RPMI8226 (cell line): Measurements from ENCODE around the gene SNAP23.
"Not testable (repeated sequence)": the region's sequence is repeated elsewhere in the genome, so short reads cannot be mapped to it uniquely, and the experiment has no call there.

Source experiments
- DNase-seq: peaks from one replicate; pipeline ENCODE4 v3.0.0-alpha.2; 2015

Gene SNAP23

DNA sequence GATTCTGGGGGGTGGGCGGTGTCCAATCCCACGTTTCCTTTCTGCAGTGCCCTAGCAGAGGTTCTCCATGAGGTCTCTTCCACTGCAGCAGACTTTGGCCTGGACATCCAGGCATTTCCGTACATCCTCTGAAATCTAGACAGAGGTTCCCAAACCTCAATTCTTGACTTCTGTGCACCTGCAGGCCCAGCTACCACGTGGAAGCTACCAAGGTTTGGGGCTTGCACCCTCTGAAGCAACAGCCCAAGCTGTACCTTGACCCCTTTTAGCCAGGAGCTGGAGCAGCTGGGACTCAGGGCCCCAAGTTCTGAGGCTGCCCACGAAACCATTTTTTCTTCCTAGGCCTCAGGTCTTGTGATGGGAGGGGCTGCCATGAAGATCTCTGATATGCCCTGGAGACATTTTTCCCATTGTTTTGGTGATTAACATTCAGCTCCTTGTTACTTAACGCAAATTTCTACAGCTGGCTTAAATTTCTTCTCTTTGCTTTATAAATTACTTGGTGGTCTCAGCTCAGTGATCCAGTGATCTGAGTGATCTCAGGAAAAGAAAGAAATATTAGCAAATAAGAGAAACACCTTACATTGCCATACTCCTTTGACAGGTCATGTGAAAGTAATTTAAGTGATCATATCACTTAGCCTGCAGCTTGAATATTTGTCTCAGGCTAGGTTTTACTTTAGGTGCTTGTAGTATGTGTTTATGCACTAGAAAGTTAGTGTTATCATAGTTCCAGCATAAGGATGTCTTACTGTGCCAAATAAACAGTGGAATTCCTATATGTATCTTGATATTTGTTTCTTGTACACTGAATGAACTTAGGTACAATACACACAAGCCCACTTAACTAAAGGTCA lies 3.0 kb downstream of the SNAP23 start:
- DNase-seq, result no peak

DNA sequence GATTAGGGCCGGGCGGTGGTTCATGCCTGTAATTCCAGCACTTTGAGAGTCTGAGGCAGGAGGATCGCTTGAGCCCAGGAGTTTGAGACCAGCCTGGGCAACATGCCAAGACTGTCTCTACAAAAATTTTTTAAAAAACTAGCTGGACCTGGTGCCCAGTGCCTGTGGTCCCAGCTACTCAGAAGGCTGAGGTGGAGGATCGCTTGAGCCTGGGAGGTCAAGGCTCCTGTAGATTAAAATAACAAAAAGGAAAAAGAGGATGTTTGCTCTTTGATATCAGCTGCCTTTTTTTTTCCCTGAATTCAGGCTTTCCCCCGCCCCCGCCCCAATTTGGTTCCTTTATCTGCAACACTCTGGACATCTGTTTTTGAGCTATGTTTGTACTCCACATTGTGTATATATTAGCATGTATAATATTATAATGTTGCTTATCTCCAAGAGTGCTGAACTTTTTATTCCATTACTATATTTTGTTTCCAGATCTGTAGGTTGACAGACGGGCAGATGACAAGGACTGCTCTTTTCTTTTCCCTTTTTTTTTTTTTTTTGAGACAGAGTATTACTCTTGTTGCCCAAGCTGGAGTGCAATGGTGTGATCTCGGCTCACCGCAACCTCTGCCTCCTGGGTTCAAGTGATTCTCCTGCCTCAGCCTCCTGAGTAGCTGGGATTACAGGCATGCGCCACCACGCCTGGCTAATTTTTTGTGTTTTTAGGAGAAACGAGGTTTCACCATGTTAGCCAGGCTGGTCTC lies 4.6 kb downstream of the SNAP23 start:
- no peak for DNase-seq

DNA sequence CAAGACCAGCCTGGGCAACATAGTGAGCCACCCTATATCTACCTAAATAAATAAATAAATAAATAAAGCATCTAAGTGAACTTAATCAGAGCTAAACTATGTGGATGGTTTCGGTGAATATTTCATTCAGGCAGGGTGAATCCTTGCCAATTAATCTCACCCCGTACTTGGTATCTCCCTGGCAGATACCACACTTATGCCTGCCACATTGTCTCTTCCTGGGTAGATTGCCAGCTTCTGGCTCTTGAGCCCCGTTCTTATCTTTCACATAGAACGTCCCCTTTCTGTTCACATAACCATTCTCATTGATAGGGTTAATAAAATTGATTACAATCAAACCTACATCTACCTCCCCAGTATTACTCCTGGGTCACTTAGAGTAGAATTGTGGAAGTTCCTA lies 7.0 kb downstream of the SNAP23 start:
- DNase-seq, result no peak

DNA sequence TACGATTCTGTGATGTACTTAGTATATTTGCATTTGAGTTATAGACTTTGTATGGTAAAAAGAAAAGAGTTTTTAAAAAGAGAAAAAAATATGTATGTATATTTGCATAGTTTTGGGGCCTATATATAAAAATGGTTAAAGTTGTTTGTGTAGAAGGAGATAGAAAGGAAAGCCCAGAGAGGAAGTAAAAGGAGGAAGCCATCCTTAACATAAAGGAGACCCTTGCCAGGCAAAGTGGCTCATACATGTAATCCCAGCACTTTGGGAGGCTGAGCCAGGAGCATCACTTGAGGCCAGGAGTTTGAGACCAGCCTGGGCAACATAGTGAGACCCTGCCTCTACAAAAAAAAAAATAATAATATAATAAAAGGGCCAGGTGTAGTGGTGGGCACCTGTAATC lies 8.4 kb downstream of the SNAP23 start:
- no peak for DNase-seq

DNA sequence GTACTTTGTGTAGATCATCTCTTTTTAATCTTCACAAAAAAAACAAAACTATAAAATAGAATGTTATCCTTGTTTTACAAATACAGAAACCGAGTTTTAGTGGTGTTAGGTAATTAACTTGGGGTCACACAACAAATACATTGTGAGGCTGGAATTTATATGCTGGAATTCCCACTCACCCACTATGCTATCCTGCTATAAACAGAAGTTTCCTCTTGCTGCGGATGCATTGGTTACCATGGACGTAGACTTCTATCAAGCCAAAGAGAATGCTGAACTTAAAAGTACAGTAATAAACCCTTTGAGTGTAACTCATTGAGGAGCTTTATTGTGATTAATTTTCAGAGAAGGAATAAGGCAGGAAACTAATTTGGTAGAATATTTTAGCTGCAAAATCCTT lies 9.2 kb downstream of the SNAP23 start:
- no peak for DNase-seq

DNA sequence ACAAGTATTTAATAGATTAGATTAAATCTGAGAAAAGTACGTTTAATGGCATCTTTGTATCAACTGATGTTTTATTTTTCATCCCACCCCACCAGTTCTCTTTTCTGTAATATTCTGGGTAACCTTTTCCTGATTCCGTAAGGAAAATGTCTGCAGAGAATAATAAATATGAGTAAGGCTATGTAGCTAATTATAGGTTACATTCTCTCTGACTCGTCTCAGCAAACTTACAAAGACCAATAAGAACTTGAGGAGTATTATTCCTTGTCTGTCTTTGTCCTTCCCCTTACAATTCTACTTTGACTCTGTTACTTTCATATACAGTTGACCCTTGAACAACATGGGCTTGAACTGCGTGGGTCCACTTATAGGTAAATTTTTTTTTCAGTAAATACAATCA lies 12.1 kb downstream of the SNAP23 start:
- DNase-seq, result no peak

DNA sequence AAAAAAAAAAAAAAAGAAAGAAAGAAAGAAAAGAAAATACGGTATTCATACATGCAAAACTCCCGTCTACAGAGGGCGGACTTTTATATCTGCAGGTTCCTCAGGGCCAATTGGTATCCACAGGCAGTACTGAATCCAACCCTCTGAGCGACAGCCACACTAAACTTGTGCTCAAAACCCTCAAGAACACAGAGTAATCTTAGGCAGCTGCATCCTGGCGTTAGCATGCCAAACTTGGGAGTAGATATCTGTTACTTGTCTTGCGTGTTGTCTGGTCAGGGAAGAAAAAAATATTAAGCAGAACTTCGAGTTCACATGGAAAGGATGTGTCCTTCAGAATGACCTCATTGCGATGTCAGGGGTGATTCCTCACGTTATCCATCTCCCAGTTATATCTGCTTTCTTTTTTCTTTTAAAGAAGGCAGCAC lies 12.8 kb downstream of the SNAP23 start:
- DNase-seq, result no peak

DNA sequence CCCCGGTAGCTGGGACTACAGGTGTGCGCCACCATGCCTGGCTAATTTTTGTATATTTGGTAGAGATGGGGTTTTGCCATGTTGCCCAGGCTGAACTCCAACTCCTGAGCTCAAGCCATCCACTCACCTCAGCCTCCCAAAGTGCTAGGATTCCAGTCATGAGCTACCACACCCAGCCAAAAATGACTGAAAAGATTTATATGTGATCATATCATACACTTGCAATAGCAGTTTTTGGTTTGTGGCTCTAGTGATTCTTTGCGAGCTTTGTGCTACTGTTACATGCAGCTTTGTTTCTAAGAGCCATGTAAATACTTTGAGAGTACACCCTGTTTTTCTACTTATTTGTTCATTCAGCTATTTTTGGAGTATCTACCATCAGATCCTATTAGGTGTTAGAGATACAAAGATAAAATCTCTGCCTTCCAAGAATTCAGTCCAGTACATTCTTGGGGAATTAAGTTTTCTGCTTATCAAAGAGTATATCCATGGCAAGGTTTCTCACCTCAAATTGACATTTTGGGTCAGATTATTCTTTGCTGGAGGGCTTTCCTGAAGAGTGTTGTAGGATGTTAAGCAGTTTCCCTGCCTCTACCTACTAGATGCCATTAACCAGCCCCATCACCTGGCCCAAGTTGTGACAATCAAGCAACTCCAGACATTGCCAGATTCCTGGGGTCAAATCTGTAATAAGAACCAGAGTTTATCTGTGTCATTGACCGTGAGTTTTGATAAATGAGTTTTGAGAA lies 15.0 kb downstream of the SNAP23 start:
- no peak for DNase-seq

DNA sequence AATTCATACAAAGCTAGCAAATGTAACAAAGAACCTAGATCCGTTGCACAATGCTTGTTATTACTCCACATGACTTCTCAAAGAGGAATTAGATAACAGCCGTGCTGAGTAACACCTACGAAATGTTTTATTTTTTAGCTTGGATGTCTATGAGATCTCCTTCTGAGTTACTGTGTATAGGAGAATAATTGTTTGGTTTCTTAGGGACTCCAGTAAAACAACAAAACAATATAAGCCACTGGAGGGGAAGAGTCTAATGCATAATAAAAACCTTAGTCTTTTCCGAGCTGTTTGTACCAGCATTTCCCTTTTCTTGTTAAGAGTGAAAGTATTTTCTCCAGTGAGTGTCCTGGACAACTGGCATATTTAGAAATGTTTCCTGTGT lies 15.6 kb downstream of the SNAP23 start:
- DNase-seq, result no peak

DNA sequence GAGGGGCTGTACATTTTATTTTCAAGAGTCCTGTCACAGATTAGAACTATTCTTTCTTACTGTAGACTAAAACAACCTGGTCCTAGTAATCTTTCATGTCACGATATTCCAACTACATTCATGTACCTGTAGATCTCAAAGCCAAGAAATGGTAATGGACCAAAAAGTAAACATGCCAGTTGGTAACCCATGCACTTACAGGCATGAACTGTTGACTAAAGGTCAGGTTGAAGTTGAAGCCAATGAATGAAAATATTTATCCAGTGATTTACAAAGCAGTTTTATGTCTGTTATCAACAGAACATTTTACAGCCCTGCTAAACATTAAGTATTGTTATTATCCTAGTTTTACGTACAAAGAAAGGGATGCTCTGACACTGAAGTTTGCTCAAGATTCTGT lies 27.9 kb downstream of the SNAP23 start:
- no peak for DNase-seq

DNA sequence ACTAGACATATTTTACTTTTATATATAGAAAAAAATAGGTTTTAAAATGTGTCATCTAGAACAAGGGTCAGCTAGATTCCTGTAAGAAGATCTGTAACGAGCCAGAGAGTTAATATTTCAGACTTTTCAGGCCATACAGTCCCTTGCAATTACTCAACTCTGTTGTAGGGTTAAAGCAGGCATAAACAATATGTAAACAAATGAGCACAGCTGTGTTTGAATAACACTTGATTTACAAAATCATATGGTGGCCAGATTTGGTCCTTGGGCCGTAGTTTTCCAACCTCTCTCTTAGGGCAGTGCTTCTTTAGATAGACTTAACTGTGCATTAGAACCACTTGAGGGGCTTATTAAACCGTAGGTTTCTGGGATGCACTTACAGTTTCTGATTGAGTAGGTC lies 33.5 kb downstream of the SNAP23 start:
- DNase-seq, result no peak

DNA sequence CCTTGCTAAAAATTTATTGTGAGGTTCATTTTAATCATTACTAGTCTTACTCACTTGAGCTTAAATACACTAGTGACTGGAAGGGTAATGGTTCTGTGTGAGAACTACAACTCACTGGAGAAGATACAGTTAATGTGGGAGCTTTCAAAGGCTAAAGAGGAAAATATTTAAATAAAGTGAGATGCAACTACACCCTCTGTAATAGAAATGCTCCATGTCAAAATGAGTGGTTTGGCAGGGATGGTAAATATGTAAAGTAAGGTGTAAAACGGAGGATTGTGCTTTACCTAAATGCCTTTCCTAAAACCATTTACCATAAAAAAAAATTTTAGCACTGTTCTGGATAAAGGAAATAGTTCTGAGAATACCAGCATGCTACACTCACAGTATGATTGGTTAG lies 37.8 kb downstream of the SNAP23 start:
- DNase-seq, result no peak

DNA sequence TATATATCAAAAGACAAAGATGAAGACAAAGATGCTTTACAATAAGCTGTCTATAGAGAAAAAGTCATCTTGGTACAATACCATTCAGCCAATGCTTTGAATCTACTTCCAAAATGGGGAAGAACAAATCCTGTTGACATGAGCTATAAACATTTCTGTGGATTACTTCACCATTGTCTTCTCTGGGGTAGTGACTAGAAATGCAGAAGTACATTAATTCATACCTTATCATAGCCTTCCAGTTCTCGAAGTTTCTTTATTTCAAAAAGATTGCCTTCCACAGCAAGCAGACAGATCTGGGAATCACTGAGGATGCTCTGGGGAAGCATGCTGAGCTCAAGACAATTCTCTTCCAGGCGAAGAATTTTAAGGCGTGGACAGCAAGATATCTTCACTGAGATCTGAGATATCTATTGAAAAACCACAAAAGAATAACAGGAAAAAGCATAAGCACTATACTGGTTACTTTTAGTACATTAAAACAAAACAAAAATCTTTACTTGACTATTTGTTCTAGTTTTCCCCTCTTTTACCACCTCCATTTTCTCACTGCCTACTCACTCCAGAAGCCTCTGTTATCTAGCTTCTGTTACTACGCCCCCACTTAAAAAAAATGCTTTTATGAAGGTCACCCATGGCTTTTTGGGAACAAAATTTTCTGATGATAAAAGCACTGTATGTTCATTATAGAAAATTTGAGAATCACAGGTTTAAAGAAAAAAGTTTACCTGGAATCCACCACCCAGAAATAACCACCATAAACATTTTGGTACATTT lies 49.6 kb downstream of the SNAP23 start:
- DNase-seq, result no peak

DNA sequence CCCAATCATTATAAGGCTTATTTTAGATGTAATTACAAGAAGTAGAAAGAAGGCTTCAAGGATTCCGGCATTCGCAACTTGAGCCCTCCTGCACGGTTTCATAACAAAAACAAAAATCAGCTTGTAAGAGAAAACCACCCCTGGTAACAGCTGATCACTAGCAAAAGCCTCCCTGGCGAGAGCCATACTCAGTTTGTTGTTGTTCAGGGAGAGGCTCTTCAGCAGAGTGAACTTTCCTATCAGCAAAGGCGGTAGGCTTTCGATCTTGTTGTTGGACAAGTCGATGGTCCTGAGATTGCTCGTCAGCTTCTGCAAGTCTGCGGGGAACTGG lies 52.4 kb downstream of the SNAP23 start:
- no peak for DNase-seq

DNA sequence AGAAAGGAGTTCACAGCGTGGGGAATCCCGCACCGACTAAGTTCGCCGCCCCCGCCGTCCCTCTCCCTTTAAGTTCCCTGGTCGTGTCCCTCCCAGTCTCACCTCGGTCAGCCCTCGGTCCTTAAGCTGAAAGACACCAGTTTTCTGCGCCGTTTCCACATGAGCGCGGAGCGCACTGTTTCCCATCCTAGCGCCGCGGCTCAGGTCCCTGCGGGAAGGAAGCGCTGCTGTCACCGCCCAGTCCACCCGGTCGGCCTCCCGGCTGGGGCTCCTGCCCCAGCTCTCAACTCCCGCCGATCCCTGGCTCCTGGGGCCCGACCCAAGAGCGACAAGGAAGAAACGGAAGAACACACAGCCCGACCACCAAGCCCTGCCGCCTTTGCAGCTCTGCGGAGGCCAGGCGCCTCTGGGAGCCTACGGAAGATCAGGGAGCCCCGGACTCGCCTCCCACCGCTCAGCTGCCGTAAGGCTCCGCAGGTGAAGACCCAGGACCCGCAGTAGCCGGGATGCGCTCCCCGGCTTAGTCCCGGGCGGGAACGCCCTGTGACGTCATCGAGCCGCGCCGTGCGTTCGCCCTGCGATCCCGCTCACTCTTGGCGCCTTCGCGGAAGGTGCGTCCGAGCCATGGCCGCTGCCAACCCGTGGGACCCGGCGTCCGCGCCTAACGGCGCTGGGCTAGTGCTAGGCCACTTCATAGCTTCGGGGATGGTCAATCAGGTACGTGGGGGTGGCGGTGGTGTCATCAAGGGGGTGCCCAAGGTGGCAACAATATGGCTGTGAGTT lies 53.0 kb downstream of the SNAP23 start, which contains the start of the genes HAUS2 and LRRC57:
TSS of gene HAUS2 (plus strand) at position 590 of the 783 bp plus-strand sequence. CDS start at position 625, 35 bp downstream.
TSS of gene LRRC57 (minus strand) at position 545 of the 783 bp plus-strand sequence. CDS start at position 186, 359 bp downstream.
- peak; percentile 90 for DNase-seq

DNA sequence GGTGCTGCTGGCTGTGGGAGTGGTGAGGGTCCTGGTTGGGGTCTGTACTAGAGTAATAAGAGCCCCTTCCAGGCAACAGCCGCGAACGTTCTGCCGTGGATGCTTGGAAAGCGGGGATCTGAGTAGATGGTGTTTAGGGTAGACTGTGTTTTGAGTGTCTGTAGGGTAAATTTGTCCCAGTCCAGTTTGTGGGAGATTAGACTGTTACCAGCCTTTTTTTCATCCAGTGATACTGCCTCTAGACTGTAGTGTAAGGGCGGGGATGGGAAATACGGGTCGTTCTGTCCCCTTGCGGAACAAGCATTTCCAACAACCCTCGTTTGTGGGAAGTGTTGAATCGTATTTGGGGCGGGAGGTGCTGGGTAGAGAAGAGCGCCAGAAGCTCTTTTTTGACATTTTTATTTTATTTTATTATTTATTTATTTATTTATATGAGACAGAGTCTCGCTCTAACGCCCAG lies 53.6 kb downstream of the SNAP23 start:
- peak; percentile 34 for DNase-seq

DNA sequence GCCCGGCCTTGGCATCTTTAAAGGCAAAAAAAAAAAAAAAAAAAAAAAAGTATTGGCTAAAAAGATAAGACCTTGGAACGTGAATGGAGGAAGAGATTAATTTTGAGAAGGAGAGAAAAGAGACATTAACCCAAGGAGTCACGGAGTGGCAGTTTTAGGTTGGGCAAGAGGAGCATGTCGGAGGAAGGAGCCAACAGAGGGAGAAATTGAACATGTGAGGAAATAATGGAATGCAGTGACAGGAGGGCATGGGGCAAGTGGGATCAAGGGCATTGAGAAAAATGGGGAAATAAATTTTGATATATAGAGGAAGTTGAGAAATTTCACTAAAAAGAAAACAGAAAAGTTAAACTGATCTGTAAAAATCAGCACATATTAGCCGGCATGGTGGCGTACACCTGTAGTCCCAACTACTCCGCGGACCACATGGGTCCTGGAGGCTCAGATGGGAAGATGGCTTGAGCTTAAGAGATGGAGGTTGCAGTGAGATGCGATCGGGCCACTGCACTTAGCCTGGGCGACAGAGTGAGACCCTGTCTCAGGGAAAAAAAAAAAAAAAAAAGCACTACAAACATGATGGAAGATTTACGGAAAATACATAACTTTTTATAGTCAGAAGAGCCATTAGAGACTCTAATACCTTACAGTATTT lies 54.4 kb downstream of the SNAP23 start:
- DNase-seq, result no peak

DNA sequence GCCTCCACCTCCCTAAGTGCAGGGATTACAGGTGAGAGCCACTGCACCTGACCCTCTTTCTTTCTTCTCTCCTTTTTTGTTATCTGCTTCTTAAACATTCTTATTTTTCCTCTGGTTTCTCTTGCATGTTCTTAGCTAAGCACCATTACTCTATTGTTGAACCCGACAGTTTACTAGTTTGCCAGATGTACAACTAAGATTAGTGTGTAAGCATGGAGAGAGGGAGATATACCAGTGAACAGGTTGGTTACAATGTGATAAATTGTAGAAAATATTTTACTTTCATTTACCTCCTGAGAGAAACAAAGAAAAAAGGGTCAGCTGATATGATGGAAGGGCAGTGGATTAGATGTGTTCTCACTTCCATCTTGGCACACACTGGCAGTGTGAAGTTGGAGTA lies 58.1 kb downstream of the SNAP23 start:
- no peak for DNase-seq

DNA sequence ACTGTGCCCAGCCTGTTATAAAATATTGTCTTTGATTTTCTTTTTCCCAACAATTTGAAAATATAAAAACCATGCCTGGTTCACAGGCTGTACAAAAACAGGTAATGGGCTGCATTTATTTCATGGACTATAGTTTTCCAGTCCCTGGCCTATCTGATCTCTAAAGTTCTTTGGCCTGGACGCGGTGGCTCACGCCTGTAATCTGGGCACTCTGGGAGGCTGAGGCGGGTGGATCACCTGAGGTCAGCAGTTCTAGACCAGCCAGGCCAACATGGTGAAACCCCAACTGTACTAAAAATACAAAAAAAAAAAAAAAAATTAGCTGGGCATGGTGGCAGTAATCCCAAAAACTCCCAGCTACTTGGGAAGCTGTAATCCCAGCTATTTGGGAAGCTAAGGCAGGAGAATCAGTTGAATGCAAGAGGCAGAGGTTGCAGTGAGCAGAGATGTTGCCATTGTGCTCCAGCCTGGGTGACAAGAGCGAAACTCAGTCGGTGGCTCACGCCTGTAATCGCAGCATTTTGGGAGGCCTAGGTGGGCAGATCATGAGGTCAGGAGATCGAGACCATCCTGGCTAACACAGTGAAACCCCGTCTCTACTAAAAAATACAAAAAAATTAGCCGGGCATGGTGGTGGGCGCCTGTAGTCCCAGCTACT lies 61.2 kb downstream of the SNAP23 start:
- DNase-seq, result not testable (repeated sequence)

DNA sequence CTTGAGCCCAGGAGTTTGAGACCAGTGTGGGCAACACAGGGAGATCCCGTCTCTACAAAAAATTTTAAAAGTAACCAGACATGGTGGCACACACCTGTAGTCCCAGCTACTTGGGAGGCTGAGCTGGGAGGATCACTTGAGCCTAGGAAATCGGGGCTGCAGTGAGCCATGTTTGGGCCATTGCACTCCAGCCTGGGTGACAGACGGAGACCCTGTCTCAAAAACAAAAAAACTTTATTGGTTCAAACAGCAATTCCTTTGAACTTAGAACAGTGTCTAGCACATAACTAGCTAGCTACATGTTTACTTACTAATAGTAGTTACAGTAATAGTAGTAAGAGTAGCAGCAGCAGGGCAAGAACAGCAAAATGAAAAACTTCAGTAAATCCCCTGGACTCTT lies 63.3 kb downstream of the SNAP23 start:
- no peak for DNase-seq
